ENCODE measurements around the gene MTA3.

The MTA3 gene

GRCh38 chr2:42568401-42569115 lies at the start of gene MTA3:
Gene MTA3, plus strand, starts transcription at chr2:42568632. Its CDS starts 114 bp downstream, at chr2:42568746.
- WGBS (ENCODE audit: insufficient coverage, insufficient read length): no CpG with 5 or more reads among the region's 67 CpGs
- Histone ChIP-seq H3K27ac (ENCODE audit: low read length) (no peak within 1 kb of the TSS), H3K9me3 (ENCODE audit: control insufficient read depth, insufficient read depth, low read length) (no peaks in the 10 kb centered on the region), H3K27me3 (ENCODE audit: control insufficient read depth, insufficient read depth, low read length) (no peaks in the 10 kb centered on the region), H3K4me1 (ENCODE audit: control insufficient read depth, insufficient read depth, low read length) (peaks cover 4% of the 10 kb centered on the region; the same call in 1 of the 2 replicates), H3K4me3 (ENCODE audit: low read length) (peak within 1 kb of the TSS; percentile 58), H3K36me3 (ENCODE audit: control insufficient read depth, insufficient read depth, low read length) (peaks cover 4% of the 10 kb centered on the region; the same call in 1 of the 2 replicates)
- no peak for DNase-seq (ENCODE audit: low read depth, low spot score)

GRCh38 chr2:42519624-42520023 lies 48.8 kb upstream of the MTA3 start:
- Histone ChIP-seq H3K4me1 (ENCODE audit: control insufficient read depth, insufficient read depth, low read length) (no peaks in the 10 kb centered on the region), H3K27ac (ENCODE audit: low read length) (no peak overlapping the region), H3K9me3 (ENCODE audit: control insufficient read depth, insufficient read depth, low read length) (no peaks in the 10 kb centered on the region), H3K4me3 (ENCODE audit: low read length) (no peak overlapping the region), H3K36me3 (ENCODE audit: control insufficient read depth, insufficient read depth, low read length) (no peaks in the 10 kb centered on the region), H3K27me3 (ENCODE audit: control insufficient read depth, insufficient read depth, low read length) (no peaks in the 10 kb centered on the region)
- WGBS (ENCODE audit: insufficient coverage, insufficient read length): no CpG with 5 or more reads among the region's 8 CpGs
- DNase-seq (ENCODE audit: low read depth, low spot score): no peak

- no peaks in the 10 kb centered on the region for H3K27me3 ChIP-seq (ENCODE audit: control insufficient read depth, insufficient read depth, low read length)
These were observed 46.4 kb upstream of the MTA3 start for GRCh38 chr2:42522035-42522434.

GRCh38 chr2:42523341-42523740 lies 45.1 kb upstream of the MTA3 start:
- WGBS (ENCODE audit: insufficient coverage, insufficient read length): no CpG with 5 or more reads among the region's 13 CpGs

More at GRCh38 chr2:42522035-42522434, 46.4 kb upstream of the MTA3 start:
- Histone ChIP-seq H3K36me3 (ENCODE audit: control insufficient read depth, insufficient read depth, low read length) (no peaks in the 10 kb centered on the region), H3K9me3 (ENCODE audit: control insufficient read depth, insufficient read depth, low read length) (no peaks in the 10 kb centered on the region), H3K4me3 (ENCODE audit: low read length) (no peak overlapping the region), H3K27ac (ENCODE audit: low read length) (no peak overlapping the region), H3K4me1 (ENCODE audit: control insufficient read depth, insufficient read depth, low read length) (no peaks in the 10 kb centered on the region)
- whole genome bisulfite sequencing (ENCODE audit: insufficient coverage, insufficient read length): no CpG with 5 or more reads among the region's 2 CpGs
- no peak for DNase-seq (ENCODE audit: low read depth, low spot score)

GRCh38 chr2:42532397-42532796 lies 36.0 kb upstream of the MTA3 start:
- H3K27ac ChIP-seq (ENCODE audit: low read length): no peak overlapping the region
- no peak for DNase-seq (ENCODE audit: low read depth, low spot score)
- H3K27me3 ChIP-seq (ENCODE audit: control insufficient read depth, insufficient read depth, low read length): no peaks in the 10 kb centered on the region
- no peaks in the 10 kb centered on the region for H3K36me3 ChIP-seq (ENCODE audit: control insufficient read depth, insufficient read depth, low read length)
- WGBS (ENCODE audit: insufficient coverage, insufficient read length): no CpG with 5 or more reads among the region's 4 CpGs
- no peaks in the 10 kb centered on the region for H3K9me3 ChIP-seq (ENCODE audit: control insufficient read depth, insufficient read depth, low read length)
- H3K4me3 ChIP-seq (ENCODE audit: low read length): no peak overlapping the region
- H3K4me1 ChIP-seq (ENCODE audit: control insufficient read depth, insufficient read depth, low read length): 0 out of 2 replicates have a peak, but pooled peaks cover 2% of the 10 kb centered on the region

More at GRCh38 chr2:42523341-42523740, 45.1 kb upstream of the MTA3 start:
- H3K9me3 ChIP-seq (ENCODE audit: control insufficient read depth, insufficient read depth, low read length): no peaks in the 10 kb centered on the region
- no peaks in the 10 kb centered on the region for H3K4me1 ChIP-seq (ENCODE audit: control insufficient read depth, insufficient read depth, low read length)
- H3K27me3 ChIP-seq (ENCODE audit: control insufficient read depth, insufficient read depth, low read length): no peaks in the 10 kb centered on the region
- no peak for DNase-seq (ENCODE audit: low read depth, low spot score)
- H3K36me3 ChIP-seq (ENCODE audit: control insufficient read depth, insufficient read depth, low read length): no peaks in the 10 kb centered on the region
- H3K4me3 ChIP-seq (ENCODE audit: low read length): no peak overlapping the region
- H3K27ac ChIP-seq (ENCODE audit: low read length): no peak overlapping the region

GRCh38 chr2:42537493-42537892 lies 30.9 kb upstream of the MTA3 start:
- Histone ChIP-seq H3K27me3 (ENCODE audit: control insufficient read depth, insufficient read depth, low read length) (no peaks in the 10 kb centered on the region), H3K27ac (ENCODE audit: low read length) (no peak overlapping the region), H3K36me3 (ENCODE audit: control insufficient read depth, insufficient read depth, low read length) (no peaks in the 10 kb centered on the region), H3K4me3 (ENCODE audit: low read length) (no peak overlapping the region), H3K4me1 (ENCODE audit: control insufficient read depth, insufficient read depth, low read length) (0 out of 2 replicates have a peak, but pooled peaks cover 2% of the 10 kb centered on the region), H3K9me3 (ENCODE audit: control insufficient read depth, insufficient read depth, low read length) (no peaks in the 10 kb centered on the region)
- WGBS (ENCODE audit: insufficient coverage, insufficient read length): no CpG with 5 or more reads among the region's 3 CpGs
- DNase-seq (ENCODE audit: low read depth, low spot score): no peak

- no peak for DNase-seq (ENCODE audit: low read depth, low spot score)
- Histone ChIP-seq H3K27ac (ENCODE audit: low read length) (no peak overlapping the region), H3K9me3 (ENCODE audit: control insufficient read depth, insufficient read depth, low read length) (no peaks in the 10 kb centered on the region), H3K4me1 (ENCODE audit: control insufficient read depth, insufficient read depth, low read length) (peaks cover 4% of the 10 kb centered on the region; the same call in 1 of the 2 replicates), H3K36me3 (ENCODE audit: control insufficient read depth, insufficient read depth, low read length) (no peaks in the 10 kb centered on the region), H3K4me3 (ENCODE audit: low read length) (no peak overlapping the region), H3K27me3 (ENCODE audit: control insufficient read depth, insufficient read depth, low read length) (no peaks in the 10 kb centered on the region)
- 100% methylated on average over 2 of the region's 4 CpGs for WGBS (ENCODE audit: insufficient coverage, insufficient read length)
These were observed 25.6 kb upstream of the MTA3 start for GRCh38 chr2:42542871-42543270.

- WGBS (ENCODE audit: insufficient coverage, insufficient read length): no CpG with 5 or more reads among the region's 8 CpGs
- peak overlapping the region; percentile 64 for H3K27ac ChIP-seq (ENCODE audit: low read length)
- no peaks in the 10 kb centered on the region for H3K27me3 ChIP-seq (ENCODE audit: control insufficient read depth, insufficient read depth, low read length)
- no peak overlapping the region for H3K4me3 ChIP-seq (ENCODE audit: low read length)
- peaks cover 4% of the 10 kb centered on the region; the same call in 1 of the 2 replicates for H3K4me1 ChIP-seq (ENCODE audit: control insufficient read depth, insufficient read depth, low read length)
- no peaks in the 10 kb centered on the region for H3K36me3 ChIP-seq (ENCODE audit: control insufficient read depth, insufficient read depth, low read length)
- no peak for DNase-seq (ENCODE audit: low read depth, low spot score)
- H3K9me3 ChIP-seq (ENCODE audit: control insufficient read depth, insufficient read depth, low read length): no peaks in the 10 kb centered on the region
These were observed 23.3 kb upstream of the MTA3 start for GRCh38 chr2:42545023-42545721.

GRCh38 chr2:42545841-42546390 lies 22.5 kb upstream of the MTA3 start:
- H3K9me3 ChIP-seq (ENCODE audit: control insufficient read depth, insufficient read depth, low read length): no peaks in the 10 kb centered on the region
- no CpG with 5 or more reads among the region's 9 CpGs for WGBS (ENCODE audit: insufficient coverage, insufficient read length)
- H3K27me3 ChIP-seq (ENCODE audit: control insufficient read depth, insufficient read depth, low read length): no peaks in the 10 kb centered on the region
- peak overlapping the region; percentile 64 for H3K27ac ChIP-seq (ENCODE audit: low read length)
- peaks cover 4% of the 10 kb centered on the region; the same call in 1 of the 2 replicates for H3K4me1 ChIP-seq (ENCODE audit: control insufficient read depth, insufficient read depth, low read length)
- no peak overlapping the region for H3K4me3 ChIP-seq (ENCODE audit: low read length)
- peak; percentile 77 for DNase-seq (ENCODE audit: low read depth, low spot score)
- no peaks in the 10 kb centered on the region for H3K36me3 ChIP-seq (ENCODE audit: control insufficient read depth, insufficient read depth, low read length)

- no peaks in the 10 kb centered on the region for H3K27me3 ChIP-seq (ENCODE audit: control insufficient read depth, insufficient read depth, low read length)
- no peak for DNase-seq (ENCODE audit: low read depth, low spot score)
- H3K4me1 ChIP-seq (ENCODE audit: control insufficient read depth, insufficient read depth, low read length): peaks cover 3% of the 10 kb centered on the region; the same call in 1 of the 2 replicates
- H3K9me3 ChIP-seq (ENCODE audit: control insufficient read depth, insufficient read depth, low read length): no peaks in the 10 kb centered on the region
- H3K27ac ChIP-seq (ENCODE audit: low read length): no peak overlapping the region
- no peaks in the 10 kb centered on the region for H3K36me3 ChIP-seq (ENCODE audit: control insufficient read depth, insufficient read depth, low read length)
- WGBS (ENCODE audit: insufficient coverage, insufficient read length): no CpG with 5 or more reads among the region's 9 CpGs
- H3K4me3 ChIP-seq (ENCODE audit: low read length): no peak overlapping the region
These were observed 21.4 kb upstream of the MTA3 start for GRCh38 chr2:42547014-42547413.
